ENCODE results near the gene DNLZ.
"Not testable (repeated sequence)": the region's sequence is repeated elsewhere in the genome, so short reads cannot be mapped to it uniquely, and the experiment has no call there.

DNA sequence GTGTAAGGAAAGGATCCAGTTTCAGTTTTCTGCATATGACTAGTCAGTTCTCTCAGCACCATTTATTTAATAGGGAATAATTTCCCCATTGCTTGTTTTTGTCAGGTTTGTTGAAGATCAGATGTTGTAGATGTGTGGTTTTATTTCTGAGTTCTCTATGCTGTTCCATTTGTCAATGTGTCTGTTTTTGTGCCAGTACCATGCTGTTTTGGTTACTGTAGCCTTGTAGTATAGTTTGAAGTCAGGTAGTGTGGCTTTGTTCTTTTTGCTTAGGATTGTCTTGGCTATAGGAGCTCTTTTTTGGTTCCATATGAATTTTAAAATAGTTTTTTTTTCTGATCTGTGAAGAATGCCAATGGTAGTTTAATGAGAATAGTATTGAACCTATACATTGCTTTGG is 42.6 kb downstream of the DNLZ start:
- TF ChIP-seq POLR2A (IDR thresholded peaks at IDR 0.05), result not testable (repeated sequence)
- TF ChIP-seq, protein P1, sequence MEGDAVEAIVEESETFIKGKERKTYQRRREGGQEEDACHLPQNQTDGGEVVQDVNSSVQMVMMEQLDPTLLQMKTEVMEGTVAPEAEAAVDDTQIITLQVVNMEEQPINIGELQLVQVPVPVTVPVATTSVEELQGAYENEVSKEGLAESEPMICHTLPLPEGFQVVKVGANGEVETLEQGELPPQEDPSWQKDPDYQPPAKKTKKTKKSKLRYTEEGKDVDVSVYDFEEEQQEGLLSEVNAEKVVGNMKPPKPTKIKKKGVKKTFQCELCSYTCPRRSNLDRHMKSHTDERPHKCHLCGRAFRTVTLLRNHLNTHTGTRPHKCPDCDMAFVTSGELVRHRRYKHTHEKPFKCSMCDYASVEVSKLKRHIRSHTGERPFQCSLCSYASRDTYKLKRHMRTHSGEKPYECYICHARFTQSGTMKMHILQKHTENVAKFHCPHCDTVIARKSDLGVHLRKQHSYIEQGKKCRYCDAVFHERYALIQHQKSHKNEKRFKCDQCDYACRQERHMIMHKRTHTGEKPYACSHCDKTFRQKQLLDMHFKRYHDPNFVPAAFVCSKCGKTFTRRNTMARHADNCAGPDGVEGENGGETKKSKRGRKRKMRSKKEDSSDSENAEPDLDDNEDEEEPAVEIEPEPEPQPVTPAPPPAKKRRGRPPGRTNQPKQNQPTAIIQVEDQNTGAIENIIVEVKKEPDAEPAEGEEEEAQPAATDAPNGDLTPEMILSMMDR (IDR thresholded peaks at IDR 0.05), result not testable (repeated sequence)

All from adrenal gland (tissue), 5 donors.